Right atrium auricular region (tissue), 2 donors: ENCODE measurements around the gene ARID5B. TPM values are rescaled to one million over a fixed set of nuclear protein-coding genes. Genes with fewer than 3 reads are reported as not detected.

Experiments used
- DNase-seq: peaks from one replicate; pipeline ENCODE4 v3.0.0-alpha.2; 2019; ENCODE audit warnings: low spot score
- H3K27ac ChIP-seq, 2 donors: fragments of 200-600 bp; sonication (generic); 1 replicate in 1 of 2; 2 replicates in 1 of 2; pipeline ENCODE4 v1.5.1; 2016 to 2019
- H3K27me3 ChIP-seq, 2 donors: fragments of 200-600 bp; sonication (generic); one replicate each; pipeline versions ENCODE4 v1.5.1 to v1.6.0; 2017 to 2019
- H3K36me3 ChIP-seq: fragments of 200-600 bp; sonication (generic); one replicate; pipeline ENCODE4 v1.5.1; 2016
- H3K4me1 ChIP-seq, 2 donors: fragments of 200-600 bp; sonication (generic); one replicate each; pipeline versions ENCODE4 v1.5.1 to v1.6.0; 2017 to 2019
- H3K4me3 ChIP-seq, 2 donors: fragments of 200-600 bp; sonication (generic); 1 replicate in 1 of 2; 2 replicates in 1 of 2; pipeline ENCODE4 v1.5.1; 2017 to 2019; ENCODE audit warnings: mild to moderate bottlenecking in 1 of 2, moderate library complexity in 1 of 2
- H3K9me3 ChIP-seq, 2 donors: fragments of 200-600 bp; sonication (generic); one replicate each; pipeline ENCODE4 v1.5.1; 2019
- total RNA-seq, 2 donors: library from RNA; depleted of rRNA; stranded (reverse); fragments of >200 nt; gene quantifications; one replicate each; pipeline ENCODE4 v1.1.0, GENCODE V29; 2016
- TF ChIP-seq, protein P1 (sequence below), 2 donors: fragments of 200-600 bp; sonication (generic); IDR thresholded peaks; one replicate each; pipeline ENCODE4 v1.5.1; 2019; ENCODE audit warnings: antibody characterized with exemption in 2 of 2

The ARID5B gene
- total RNA-seq, 2 donors from 2014 or later = 37.9 to 53.4 TPM

DNA sequence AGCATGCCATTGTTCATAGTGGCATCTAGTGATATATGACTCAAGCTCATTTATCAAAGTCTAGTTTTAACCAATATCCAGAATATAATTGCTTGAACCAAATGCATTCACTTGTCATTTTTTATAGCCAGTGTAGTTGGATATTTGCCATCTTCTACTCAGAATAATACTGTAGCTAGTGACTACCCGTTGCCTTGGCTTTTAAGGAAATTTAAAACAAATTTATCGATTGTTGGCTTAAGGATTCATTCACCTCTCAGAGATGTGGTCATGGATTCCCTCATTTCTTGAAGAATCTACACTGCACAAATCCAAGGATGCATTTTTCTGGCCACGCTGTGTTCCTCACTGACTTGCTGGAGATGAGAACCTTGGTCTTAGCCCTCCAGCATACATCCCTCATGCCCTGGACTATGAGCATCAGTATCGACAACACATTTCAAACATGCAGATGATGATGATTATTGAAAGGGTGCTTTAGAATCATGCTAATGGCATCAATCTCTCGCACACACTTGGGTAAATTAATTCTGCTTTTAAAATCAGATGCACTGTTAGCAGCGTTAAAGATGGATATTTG lies 8.8 kb downstream of the ARID5B start:
- Histone ChIP-seq H3K27ac (no peak overlapping the region), H3K4me1 (no peaks in the 10 kb centered on the region)

DNA sequence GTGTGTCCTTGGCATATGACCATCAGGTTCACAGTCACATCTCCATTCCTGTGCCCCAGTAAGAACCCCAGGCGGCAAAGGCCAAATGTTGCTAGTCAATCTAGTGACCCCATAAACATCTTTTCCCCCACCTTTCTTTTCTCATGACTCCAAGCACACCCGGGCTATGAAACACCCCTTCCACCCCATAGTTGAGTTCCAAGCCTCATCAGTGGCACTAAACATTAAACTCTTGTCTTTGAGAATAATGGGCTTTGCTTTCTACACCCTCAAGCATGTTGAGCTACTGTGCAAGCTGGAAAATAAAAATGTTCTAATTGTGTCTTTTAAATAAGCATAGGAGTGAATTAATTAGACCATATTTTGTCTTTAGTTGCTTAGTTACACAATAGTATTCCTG lies 9.4 kb downstream of the ARID5B start:
- Histone ChIP-seq H3K27ac (no peak overlapping the region), H3K4me1 (no peaks in the 10 kb centered on the region), H3K27me3 (no peaks in the 10 kb centered on the region), H3K4me3 (no peak overlapping the region), H3K9me3 (no peaks in the 10 kb centered on the region), H3K36me3 (no peaks in the 10 kb centered on the region)
- no peak for DNase-seq
- TF ChIP-seq, protein P1, sequence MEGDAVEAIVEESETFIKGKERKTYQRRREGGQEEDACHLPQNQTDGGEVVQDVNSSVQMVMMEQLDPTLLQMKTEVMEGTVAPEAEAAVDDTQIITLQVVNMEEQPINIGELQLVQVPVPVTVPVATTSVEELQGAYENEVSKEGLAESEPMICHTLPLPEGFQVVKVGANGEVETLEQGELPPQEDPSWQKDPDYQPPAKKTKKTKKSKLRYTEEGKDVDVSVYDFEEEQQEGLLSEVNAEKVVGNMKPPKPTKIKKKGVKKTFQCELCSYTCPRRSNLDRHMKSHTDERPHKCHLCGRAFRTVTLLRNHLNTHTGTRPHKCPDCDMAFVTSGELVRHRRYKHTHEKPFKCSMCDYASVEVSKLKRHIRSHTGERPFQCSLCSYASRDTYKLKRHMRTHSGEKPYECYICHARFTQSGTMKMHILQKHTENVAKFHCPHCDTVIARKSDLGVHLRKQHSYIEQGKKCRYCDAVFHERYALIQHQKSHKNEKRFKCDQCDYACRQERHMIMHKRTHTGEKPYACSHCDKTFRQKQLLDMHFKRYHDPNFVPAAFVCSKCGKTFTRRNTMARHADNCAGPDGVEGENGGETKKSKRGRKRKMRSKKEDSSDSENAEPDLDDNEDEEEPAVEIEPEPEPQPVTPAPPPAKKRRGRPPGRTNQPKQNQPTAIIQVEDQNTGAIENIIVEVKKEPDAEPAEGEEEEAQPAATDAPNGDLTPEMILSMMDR (IDR thresholded peaks at IDR 0.05) = no peak

More for the DNA sequence above, 8.8 kb downstream of the ARID5B start:
- TF ChIP-seq, protein P1 (IDR thresholded peaks at IDR 0.05) = no peak
- H3K36me3 ChIP-seq = no peaks in the 10 kb centered on the region
- no peak overlapping the region for H3K4me3 ChIP-seq
- no peaks in the 10 kb centered on the region for H3K27me3 ChIP-seq
- DNase-seq = no peak
- H3K9me3 ChIP-seq = no peaks in the 10 kb centered on the region

DNA sequence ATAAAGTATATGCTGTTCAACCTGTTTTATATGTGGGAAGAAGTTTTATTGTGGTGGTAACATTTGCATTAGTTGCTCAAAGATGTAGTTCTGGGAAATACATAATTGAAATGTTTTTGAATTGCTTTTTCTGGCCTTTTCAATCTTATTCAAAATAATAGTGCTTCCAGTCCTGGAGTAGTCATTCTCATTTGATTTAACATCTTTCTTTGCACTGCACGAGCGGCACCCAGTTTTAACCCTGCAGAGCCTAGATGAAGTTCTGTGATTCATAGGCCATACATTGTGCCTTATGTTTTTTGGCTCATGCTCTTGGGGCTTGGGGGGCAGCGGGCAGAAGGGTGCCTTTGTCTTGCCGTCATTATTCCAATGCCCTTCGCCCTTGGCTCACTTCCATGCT lies 9.9 kb downstream of the ARID5B start:
- no peaks in the 10 kb centered on the region for H3K27me3 ChIP-seq
- TF ChIP-seq, protein P1 (IDR thresholded peaks at IDR 0.05) = no peak
- no peak for DNase-seq
- no peak overlapping the region for H3K4me3 ChIP-seq
- H3K4me1 ChIP-seq = no peaks in the 10 kb centered on the region
- no peak overlapping the region for H3K27ac ChIP-seq
- no peaks in the 10 kb centered on the region for H3K36me3 ChIP-seq
- H3K9me3 ChIP-seq = no peaks in the 10 kb centered on the region

DNA sequence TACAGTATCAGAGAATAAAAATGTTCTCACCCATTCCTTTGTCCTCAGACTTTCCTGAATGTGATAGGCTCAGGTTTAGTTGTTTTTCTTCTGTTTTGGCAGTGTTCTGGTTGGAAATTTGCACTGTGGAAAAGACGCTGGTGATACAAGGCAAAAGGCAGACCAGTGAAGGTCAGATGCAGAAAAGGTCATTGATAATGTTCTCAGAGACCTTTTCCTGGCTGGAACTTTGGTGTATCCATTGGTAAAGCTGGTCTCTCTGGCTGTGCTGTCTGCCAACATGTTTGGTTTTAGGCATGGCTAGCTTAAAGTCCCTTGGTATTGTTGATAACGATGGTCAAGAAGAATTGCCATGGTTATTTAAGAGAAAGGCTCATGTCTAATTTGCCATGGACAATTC lies 11.5 kb downstream of the ARID5B start:
- Histone ChIP-seq H3K27me3 (no peaks in the 10 kb centered on the region), H3K4me3 (no peak overlapping the region), H3K4me1 (no peaks in the 10 kb centered on the region), H3K36me3 (no peaks in the 10 kb centered on the region), H3K9me3 (peaks cover 0 to 1% of the 10 kb centered on the region in 2 donors), H3K27ac (no peak overlapping the region)
- TF ChIP-seq, protein P1 (IDR thresholded peaks at IDR 0.05) = no peak
- no peak for DNase-seq

DNA sequence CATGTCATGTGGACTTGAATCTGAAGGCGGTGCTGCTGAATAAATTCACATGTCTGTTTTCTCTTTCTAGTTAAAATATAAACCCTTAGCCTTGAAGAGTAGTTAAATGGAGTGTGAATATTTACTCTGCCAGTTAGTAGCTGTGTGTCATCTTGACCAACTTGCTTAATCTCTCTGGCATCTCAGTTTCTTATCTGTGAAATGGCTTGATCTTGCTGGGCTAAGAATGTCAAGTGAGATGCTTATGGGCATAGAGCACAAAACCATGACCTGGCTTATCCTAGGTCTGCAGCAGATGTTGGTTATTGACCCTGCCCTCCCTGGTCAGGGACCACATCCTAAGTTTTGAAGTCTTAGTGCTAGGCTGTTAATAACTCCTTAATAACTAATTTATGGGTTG lies 16.6 kb downstream of the ARID5B start:
- no peaks in the 10 kb centered on the region for H3K36me3 ChIP-seq
- no peaks in the 10 kb centered on the region for H3K27me3 ChIP-seq
- H3K27ac ChIP-seq = no peak overlapping the region
- H3K4me1 ChIP-seq = no peaks in the 10 kb centered on the region
- no peak overlapping the region for H3K4me3 ChIP-seq
- peaks cover 0 to 6% of the 10 kb centered on the region in 2 donors for H3K9me3 ChIP-seq
- TF ChIP-seq, protein P1 (IDR thresholded peaks at IDR 0.05) = no peak
- DNase-seq = no peak

DNA sequence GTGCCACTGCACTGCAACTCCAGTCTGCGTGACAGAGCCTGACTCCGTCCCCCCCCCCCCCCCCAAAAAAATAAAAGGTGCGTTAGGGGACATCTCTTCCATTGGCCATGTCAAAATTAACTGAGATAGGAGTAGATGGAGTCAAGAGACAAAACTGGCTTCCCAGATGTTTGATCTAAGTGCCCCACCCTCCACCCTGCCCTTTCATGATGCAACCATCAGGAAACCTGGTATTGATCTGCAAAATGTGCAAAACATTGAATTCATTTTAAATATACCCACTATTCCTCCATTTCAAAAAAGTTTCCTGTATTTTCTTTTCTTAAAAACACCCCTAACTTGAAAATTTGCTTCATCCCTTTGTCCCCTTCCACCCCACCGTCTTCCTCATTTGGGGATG lies 17.5 kb downstream of the ARID5B start:
- Histone ChIP-seq H3K36me3 (no peaks in the 10 kb centered on the region), H3K27ac (no peak overlapping the region), H3K4me1 (no peaks in the 10 kb centered on the region), H3K9me3 (peaks cover 0 to 6% of the 10 kb centered on the region in 2 donors), H3K27me3 (no peaks in the 10 kb centered on the region), H3K4me3 (no peak overlapping the region)
- TF ChIP-seq, protein P1 (IDR thresholded peaks at IDR 0.05) = no peak
- DNase-seq = no peak
